HEK293T (cell line): ENCODE measurements around the gene GRHL1.

Experiments used
- CTCF ChIA-PET: fragments of 350-600 bp; formaldehyde crosslinking; extraction: SDS; loops from one replicate; lab custom pipeline; 2021; ENCODE audit warnings: antibody characterized with exemption, inconsistent platforms; lab: Yijun Ruan, JAX
- POLR2A ChIA-PET: fragments of 350-600 bp; formaldehyde crosslinking; extraction: SDS; loops from one replicate; lab custom pipeline; 2020; ENCODE audit warnings: antibody characterized with exemption, inconsistent platforms; lab: Yijun Ruan, JAX
- DNase-seq: peaks from one replicate; pipeline ENCODE4 v3.0.0; 2012; ENCODE audit warnings: mixed read lengths; ENCODE audit errors: extremely low spot score
- ARNT ChIP-seq: fragments of 450-650 bp; IDR thresholded peaks from 2 replicates; pipeline ENCODE4 v1.6.1; 2017; ENCODE audit warnings: mild to moderate bottlenecking
- BHLHE40 ChIP-seq: fragments of 450-650 bp; IDR thresholded peaks from 2 replicates; pipeline ENCODE4 v1.6.1; 2016; ENCODE audit warnings: mild to moderate bottlenecking, moderate library complexity, borderline replicate concordance
- CTBP1 ChIP-seq: fragments of 450-650 bp; IDR thresholded peaks from 2 replicates; pipeline ENCODE4 v1.6.1; 2016; ENCODE audit warnings: borderline replicate concordance
- ELF4 ChIP-seq: fragments of 450-650 bp; IDR thresholded peaks from 2 replicates; pipeline ENCODE4 v1.6.1; 2017; ENCODE audit warnings: antibody characterized with exemption
- FOXA1 ChIP-seq: fragments of 450-650 bp; IDR thresholded peaks from 2 replicates; pipeline ENCODE4 v1.6.1; 2016; ENCODE audit warnings: mild to moderate bottlenecking
- FOXK2 ChIP-seq: fragments of 450-650 bp; IDR thresholded peaks from 2 replicates; pipeline ENCODE4 v1.6.1; 2016; ENCODE audit warnings: mild to moderate bottlenecking
- FOXM1 ChIP-seq: fragments of 450-650 bp; IDR thresholded peaks from 2 replicates; pipeline ENCODE4 v1.6.1; 2017; ENCODE audit warnings: mild to moderate bottlenecking, borderline replicate concordance
- HDGF ChIP-seq: fragments of 450-650 bp; IDR thresholded peaks from 2 replicates; pipeline ENCODE4 v1.6.1; 2017; ENCODE audit warnings: antibody characterized with exemption, borderline replicate concordance
- L3MBTL2 ChIP-seq: fragments of 450-650 bp; conservative IDR thresholded peaks from 2 replicates; pipeline ENCODE4 v1.6.1; 2016; ENCODE audit warnings: mild to moderate bottlenecking
- LEF1 ChIP-seq: fragments of 450-650 bp; IDR thresholded peaks from 2 replicates; pipeline ENCODE4 v1.6.1; 2017; ENCODE audit warnings: mild to moderate bottlenecking, borderline replicate concordance
- NFRKB ChIP-seq: fragments of 450-650 bp; IDR thresholded peaks from 2 replicates; pipeline ENCODE4 v1.6.1; 2016; ENCODE audit warnings: mild to moderate bottlenecking, moderate library complexity
- SP1 ChIP-seq: fragments of 450-650 bp; IDR thresholded peaks from 2 replicates; pipeline ENCODE4 v1.6.1; 2017
- SUZ12 ChIP-seq: fragments of 450-650 bp; IDR thresholded peaks from 2 replicates; pipeline ENCODE4 v1.6.1; 2016; ENCODE audit warnings: mild to moderate bottlenecking
- ZNF384 ChIP-seq: fragments of 450-650 bp; IDR thresholded peaks from 2 replicates; pipeline ENCODE4 v1.6.1; 2016
- TF ChIP-seq, protein P1 (sequence below): fragments of 450-650 bp; IDR thresholded peaks from 2 replicates; pipeline ENCODE4 v1.6.1; 2016

GRHL1 gene

DNA sequence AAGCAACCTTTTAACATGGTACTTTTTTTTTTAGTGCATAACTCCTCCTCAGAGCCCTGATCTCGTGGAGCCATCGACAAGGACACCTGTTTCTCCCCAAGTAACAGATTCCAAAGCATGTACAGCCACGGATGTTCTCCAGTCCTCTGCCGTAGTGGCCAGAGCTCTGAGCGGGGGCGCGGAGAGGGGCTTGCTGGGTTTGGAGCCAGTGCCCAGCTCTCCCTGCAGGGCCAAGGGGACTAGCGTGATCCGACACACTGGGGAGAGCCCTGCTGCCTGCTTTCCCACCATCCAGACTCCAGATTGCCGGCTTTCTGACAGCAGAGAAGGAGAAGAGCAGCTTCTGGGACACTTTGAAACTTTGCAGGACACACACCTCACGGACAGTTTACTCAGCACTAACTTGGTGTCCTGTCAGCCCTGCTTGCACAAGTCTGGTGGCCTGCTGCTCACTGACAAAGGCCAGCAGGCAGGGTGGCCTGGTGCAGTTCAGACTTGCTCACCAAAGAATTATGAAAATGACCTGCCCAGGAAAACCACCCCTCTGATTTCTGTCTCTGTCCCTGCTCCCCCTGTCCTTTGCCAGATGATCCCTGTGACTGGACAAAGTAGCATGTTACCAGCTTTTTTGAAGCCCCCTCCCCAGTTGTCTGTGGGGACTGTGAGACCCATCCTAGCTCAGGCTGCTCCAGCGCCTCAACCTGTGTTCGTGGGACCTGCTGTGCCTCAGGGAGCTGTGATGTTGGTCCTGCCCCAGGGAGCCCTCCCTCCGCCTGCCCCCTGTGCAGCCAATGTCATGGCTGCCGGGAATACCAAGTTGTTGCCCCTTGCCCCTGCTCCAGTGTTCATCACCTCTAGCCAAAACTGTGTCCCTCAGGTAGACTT lies 96.4 kb downstream of the GRHL1 start:
- POLR2A ChIA-PET: interaction anchor here (1.9 kb wide), 1 partner anchor 205 kb away, joined by 5 read pairs; the partner anchor contains the start of gene TAF1B
- DNase-seq: no peak
- TF ChIP-seq ARNT (no peak), SP1 (no peak), LEF1 (no peak), BHLHE40 (no peak), NFRKB (no peak), FOXA1 (no peak), SUZ12 (no peak), FOXM1 (no peak), ELF4 (no peak), CTBP1 (no peak), ZNF384 (no peak), HDGF (no peak), L3MBTL2 (no peak)
- TF ChIP-seq, protein P1, sequence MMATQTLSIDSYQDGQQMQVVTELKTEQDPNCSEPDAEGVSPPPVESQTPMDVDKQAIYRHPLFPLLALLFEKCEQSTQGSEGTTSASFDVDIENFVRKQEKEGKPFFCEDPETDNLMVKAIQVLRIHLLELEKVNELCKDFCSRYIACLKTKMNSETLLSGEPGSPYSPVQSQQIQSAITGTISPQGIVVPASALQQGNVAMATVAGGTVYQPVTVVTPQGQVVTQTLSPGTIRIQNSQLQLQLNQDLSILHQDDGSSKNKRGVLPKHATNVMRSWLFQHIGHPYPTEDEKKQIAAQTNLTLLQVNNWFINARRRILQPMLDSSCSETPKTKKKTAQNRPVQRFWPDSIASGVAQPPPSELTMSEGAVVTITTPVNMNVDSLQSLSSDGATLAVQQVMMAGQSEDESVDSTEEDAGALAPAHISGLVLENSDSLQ: no peak
- CTCF ChIA-PET: interaction anchor here (0.5 to 1.9 kb wide), 13 partner anchors 9 to 711 kb away, joined by 3 to 12 read pairs (median 4); no protein-coding TSS in a partner anchor

DNA sequence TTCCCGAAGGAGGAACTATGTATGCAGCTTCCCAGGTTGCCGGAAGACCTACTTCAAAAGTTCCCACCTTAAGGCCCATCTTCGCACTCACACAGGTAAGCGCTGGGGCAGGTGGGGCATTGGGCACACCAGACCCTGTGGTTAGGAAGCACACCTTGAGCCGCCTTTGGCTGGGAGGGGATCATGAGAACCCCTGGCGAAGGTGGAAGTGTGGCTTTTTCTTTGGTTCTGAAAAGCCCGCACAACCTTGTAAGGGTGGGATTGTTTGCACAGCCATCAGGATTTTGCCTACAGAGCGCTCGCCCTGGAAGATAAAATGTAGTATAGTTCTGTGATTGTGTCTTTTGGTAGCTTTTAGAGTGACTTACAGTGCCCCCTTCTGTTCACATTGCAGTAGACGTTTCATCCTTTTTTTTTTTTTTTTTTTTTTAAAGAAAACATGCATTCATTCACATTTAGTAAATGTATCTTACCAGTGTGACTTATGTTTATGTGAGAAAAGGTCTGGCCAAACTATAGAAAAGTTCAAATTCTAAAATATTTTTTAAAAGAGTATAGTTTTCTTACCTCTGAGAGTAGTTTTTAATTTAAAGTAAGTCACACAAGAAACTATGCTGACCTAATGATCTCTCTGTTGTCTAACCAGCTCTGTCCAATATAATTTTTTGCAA lies 97.1 kb downstream of the GRHL1 start:
- ChIA-PET CTCF (interaction anchor here (0.5 to 1.9 kb wide), 12 partner anchors 18 to 711 kb away, joined by 3 to 12 read pairs (median 4); no protein-coding TSS in a partner anchor), POLR2A (no interaction called here)
- TF ChIP-seq NFRKB (no peak), FOXK2 (no peak), ZNF384 (peak; percentile 98), FOXA1 (no peak), HDGF (no peak), L3MBTL2 (no peak)
- peak; percentile 45 for DNase-seq
